Mesothelial cell of epicardium (in vitro differentiated cells): ENCODE results near the gene DIS3L. TPM values are rescaled to one million over a fixed set of nuclear protein-coding genes. Genes with fewer than 3 reads are reported as not detected.

Experiments
- DNase-seq, 2 experiments: peaks; one replicate each; pipeline ENCODE4 v3.0.0; 2021; ENCODE audit warnings: low spot score in 2 of 2; ENCODE audit not compliant: unreplicated experiment in 2 of 2
- H3K27ac Mint-ChIP-seq: 2 replicates; pipeline ENCODE4 v1.8.0; 2021; ENCODE audit warnings: mixed read lengths
- H3K27me3 Mint-ChIP-seq: 2 replicates; pipeline ENCODE4 v1.8.0; 2021; ENCODE audit warnings: low read depth, mixed read lengths
- H3K36me3 Mint-ChIP-seq: 2 replicates; pipeline ENCODE4 v1.8.0; 2021; ENCODE audit warnings: mixed read lengths
- H3K4me1 Mint-ChIP-seq: 2 replicates; pipeline ENCODE4 v1.8.0; 2021; ENCODE audit warnings: mixed read lengths
- H3K4me3 Mint-ChIP-seq: 2 replicates; pipeline ENCODE4 v1.8.0; 2021; ENCODE audit warnings: mild to moderate bottlenecking, moderate library complexity, mixed read lengths
- H3K9me3 Mint-ChIP-seq: 2 replicates; pipeline ENCODE4 v1.8.0; 2021; ENCODE audit warnings: mixed read lengths
- total RNA-seq: library from RNA; stranded (reverse); gene quantifications from 3 replicates; pipeline ENCODE4 v1.2.1, GENCODE V29; 2021
- TF ChIP-seq, protein P1 (sequence below): fragments of 200-600 bp; sonication (generic); IDR thresholded peaks from one replicate; pipeline ENCODE4 v1.5.0; 2021; ENCODE audit warnings: antibody characterized with exemption; ENCODE audit not compliant: unreplicated experiment

The DIS3L gene
- total RNA-seq, 1 donor from 2014 or later: 34.7 TPM

DNA sequence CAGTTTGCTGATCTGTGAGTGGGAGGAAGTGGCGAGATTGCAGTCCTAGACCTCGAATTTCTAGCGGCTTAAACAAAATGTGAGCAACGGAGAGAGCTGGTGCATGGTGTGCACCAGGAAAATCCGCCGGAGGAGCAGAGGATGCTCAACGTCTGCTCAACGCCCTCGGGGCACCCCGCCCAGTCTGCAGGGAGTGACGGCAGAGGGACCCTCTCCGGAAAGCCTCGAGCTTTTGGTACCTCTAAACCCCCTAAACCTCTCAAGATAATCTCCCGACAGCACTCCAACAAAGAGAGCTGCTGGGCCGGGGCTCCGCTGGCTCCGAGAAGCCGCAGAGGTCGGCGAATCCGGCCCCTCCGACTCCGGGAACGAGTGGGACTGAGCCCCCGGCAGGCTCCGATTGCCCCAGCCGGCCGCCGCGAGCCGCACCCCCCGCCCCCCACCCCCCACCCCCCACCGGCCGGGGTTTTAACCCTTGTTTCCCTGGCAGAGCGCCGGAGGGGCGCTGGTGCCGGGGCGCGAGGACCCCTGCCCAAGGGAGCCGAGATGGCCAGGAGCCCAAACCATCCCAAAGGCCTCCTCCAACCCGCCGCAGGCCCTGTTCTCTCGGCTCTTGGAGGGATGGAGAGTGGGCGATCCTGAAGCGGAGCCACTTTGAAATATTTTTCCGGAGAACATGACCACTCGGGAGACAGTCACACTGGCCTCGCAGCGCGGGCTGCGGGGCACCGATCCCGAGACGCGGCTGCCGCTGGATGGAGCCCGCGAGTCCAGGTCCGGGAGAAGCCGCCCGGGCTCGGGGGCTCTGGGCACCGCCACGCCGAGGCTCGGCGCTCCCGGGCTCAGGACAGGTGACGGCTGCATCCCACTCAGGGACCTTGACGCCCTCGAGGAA is 41.3 kb upstream of the DIS3L start:
- TF ChIP-seq, protein P1, sequence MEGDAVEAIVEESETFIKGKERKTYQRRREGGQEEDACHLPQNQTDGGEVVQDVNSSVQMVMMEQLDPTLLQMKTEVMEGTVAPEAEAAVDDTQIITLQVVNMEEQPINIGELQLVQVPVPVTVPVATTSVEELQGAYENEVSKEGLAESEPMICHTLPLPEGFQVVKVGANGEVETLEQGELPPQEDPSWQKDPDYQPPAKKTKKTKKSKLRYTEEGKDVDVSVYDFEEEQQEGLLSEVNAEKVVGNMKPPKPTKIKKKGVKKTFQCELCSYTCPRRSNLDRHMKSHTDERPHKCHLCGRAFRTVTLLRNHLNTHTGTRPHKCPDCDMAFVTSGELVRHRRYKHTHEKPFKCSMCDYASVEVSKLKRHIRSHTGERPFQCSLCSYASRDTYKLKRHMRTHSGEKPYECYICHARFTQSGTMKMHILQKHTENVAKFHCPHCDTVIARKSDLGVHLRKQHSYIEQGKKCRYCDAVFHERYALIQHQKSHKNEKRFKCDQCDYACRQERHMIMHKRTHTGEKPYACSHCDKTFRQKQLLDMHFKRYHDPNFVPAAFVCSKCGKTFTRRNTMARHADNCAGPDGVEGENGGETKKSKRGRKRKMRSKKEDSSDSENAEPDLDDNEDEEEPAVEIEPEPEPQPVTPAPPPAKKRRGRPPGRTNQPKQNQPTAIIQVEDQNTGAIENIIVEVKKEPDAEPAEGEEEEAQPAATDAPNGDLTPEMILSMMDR: peak; percentile 59
- H3K9me3 Mint-ChIP-seq: no peaks in the 10 kb centered on the region
- H3K36me3 Mint-ChIP-seq: no peaks in the 10 kb centered on the region
- H3K4me3 Mint-ChIP-seq: peak overlapping the region; percentile 68
- H3K4me1 Mint-ChIP-seq: peaks cover 13% of the 10 kb centered on the region
- peaks cover 92% of the 10 kb centered on the region for H3K27me3 Mint-ChIP-seq
- H3K27ac Mint-ChIP-seq: no peak overlapping the region
- peak; percentile 52 to 79 for DNase-seq

GRCh38 chr15:66252685-66253417 is 40.5 kb upstream of the DIS3L start:
- DNase-seq: peak; percentile 25 to 58
- no peak overlapping the region for H3K27ac Mint-ChIP-seq
- H3K4me3 Mint-ChIP-seq: peak overlapping the region; percentile 68

GRCh38 chr15:66253418-66254088 is 39.8 kb upstream of the DIS3L start, which contains the start of gene MEGF11:
Gene MEGF11 (minus strand): TSS chr15:66253750. CDS start chr15:66128403, 125,347 bp downstream.
- DNase-seq: peak in 1 of 2 experiments; percentile 52
- TF ChIP-seq, protein P1: no peak
- H3K4me3 Mint-ChIP-seq: peak within 1 kb of the TSS; percentile 69
- no peaks in the 10 kb centered on the region for H3K36me3 Mint-ChIP-seq
- H3K27ac Mint-ChIP-seq: no peak within 1 kb of the TSS
- H3K9me3 Mint-ChIP-seq: no peaks in the 10 kb centered on the region
- H3K27me3 Mint-ChIP-seq: peaks cover 92% of the 10 kb centered on the region
- H3K4me1 Mint-ChIP-seq: peaks cover 13% of the 10 kb centered on the region

More at GRCh38 chr15:66252685-66253417, 40.5 kb upstream of the DIS3L start:
- Mint-ChIP-seq H3K9me3 (no peaks in the 10 kb centered on the region), H3K4me1 (peaks cover 13% of the 10 kb centered on the region), H3K36me3 (no peaks in the 10 kb centered on the region), H3K27me3 (peaks cover 92% of the 10 kb centered on the region)
- TF ChIP-seq, protein P1: peak; percentile 8

DNA sequence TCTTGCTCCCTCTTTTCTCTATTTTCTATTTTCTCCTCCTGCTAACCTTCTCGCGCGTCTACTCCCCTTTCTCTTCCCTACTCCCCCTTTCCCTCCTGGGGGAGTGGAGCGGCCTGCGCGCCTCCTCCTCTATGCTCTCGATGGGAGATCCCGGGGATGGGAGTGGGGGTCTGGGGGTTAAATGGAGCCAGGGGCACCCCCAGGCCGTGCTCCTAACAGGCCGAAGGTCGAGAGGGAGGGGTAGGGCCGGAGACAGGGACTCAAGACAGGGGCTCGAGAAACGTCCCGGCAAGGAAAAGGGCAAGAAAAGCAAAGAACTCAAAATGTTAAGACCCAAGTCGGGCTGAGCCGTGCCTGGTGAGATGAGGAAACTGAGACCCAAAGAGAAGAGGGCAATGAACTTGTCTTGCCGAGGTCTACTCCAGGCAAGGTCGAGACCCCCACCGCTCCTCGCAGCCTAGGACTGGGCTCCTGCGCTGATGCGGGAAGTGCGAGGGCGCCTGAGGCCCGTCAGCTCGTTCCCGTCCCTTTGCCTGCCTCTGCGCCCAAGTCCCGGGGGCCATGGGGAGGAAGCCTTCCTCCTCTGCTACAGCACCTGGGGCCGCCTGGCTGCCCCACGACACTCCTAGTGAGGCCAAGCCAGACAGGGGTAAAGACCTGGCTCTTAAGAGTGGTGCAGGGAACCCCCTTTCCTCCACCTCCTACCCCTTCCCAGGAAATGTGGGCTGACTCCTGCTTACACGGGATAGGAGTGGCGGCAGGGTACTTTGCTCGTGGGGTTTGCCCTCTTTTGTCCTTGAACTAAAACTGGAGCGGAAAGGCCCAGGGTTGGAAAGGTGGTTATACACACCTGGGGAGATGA is 39.0 kb upstream of the DIS3L start:
- DNase-seq: no peak
- H3K4me1 Mint-ChIP-seq: peaks cover 13% of the 10 kb centered on the region

More for the DNA sequence above, 39.0 kb upstream of the DIS3L start:
- Mint-ChIP-seq H3K27me3 (peaks cover 90% of the 10 kb centered on the region), H3K4me3 (peak overlapping the region; percentile 69), H3K36me3 (no peaks in the 10 kb centered on the region), H3K9me3 (no peaks in the 10 kb centered on the region), H3K27ac (no peak overlapping the region)
- TF ChIP-seq, protein P1: no peak
